Upper lobe of left lung (tissue), 6 donors: ENCODE data around the gene MYO1E. TPM values are rescaled to one million over a fixed set of nuclear protein-coding genes. Genes with fewer than 3 reads are reported as not detected.
A peak's percentile ranks its signal among the peaks of the same experiment; 100 is the strongest.

Experiments
- ATAC-seq, 2 donors: fragments of 200-7000 bp; cut with Tn5 transposase; one replicate each; pipeline ENCODE4 v1.9.1; 2022; ENCODE audit warnings: mild to moderate bottlenecking in 2 of 2, moderate library complexity in 2 of 2; ENCODE audit not compliant: low FRiP score in 2 of 2
- DNase-seq, 2 donors: peaks; one replicate each; pipeline ENCODE4 v3.0.0-alpha.2; 2019 to 2020
- H3K27ac ChIP-seq, 4 donors: fragments of 200-600 bp; sonication (generic); one replicate each; pipeline ENCODE4 v1.5.1; 2016 to 2019
- H3K27me3 ChIP-seq, 4 donors: fragments of 200-600 bp; sonication (generic); one replicate each; pipeline ENCODE4 v1.5.1; 2017 to 2019
- H3K36me3 ChIP-seq, 4 donors: fragments of 200-600 bp; sonication (generic); one replicate each; pipeline ENCODE4 v1.5.1; 2016 to 2019
- H3K4me1 ChIP-seq, 4 donors: fragments of 200-600 bp; sonication (generic); one replicate each; pipeline ENCODE4 v1.5.1; 2018 to 2019
- H3K4me3 ChIP-seq, 4 donors: fragments of 200-600 bp; sonication (generic); one replicate each; pipeline ENCODE4 v1.5.1; 2017 to 2019; ENCODE audit warnings: mild to moderate bottlenecking in 2 of 4, moderate library complexity in 1 of 4
- H3K9me3 ChIP-seq, 4 donors: fragments of 200-600 bp; sonication (generic); one replicate each; pipeline ENCODE4 v1.5.1; 2018 to 2019
- CTCF ChIP-seq, 6 experiments: fragments of 450-650 bp in 4 of 6; fragments of 200-600 bp in 2 of 6; sonication (generic) in 2 of 6; IDR thresholded peaks; one replicate each; pipeline ENCODE4 v1.5.1; 2016 to 2019; ENCODE audit warnings: antibody characterized with exemption in 6 of 6
- EP300 ChIP-seq, 4 donors: sonication (generic); formaldehyde crosslinking; IDR thresholded peaks; one replicate each; pipeline ENCODE4 v1.5.1; 2017; ENCODE audit warnings: antibody characterized with exemption in 4 of 4, control low read depth in 2 of 4
- POLR2A ChIP-seq, 4 donors: fragments of 450-650 bp; IDR thresholded peaks; one replicate each; pipeline ENCODE4 v1.5.1; 2016 to 2017; ENCODE audit warnings: antibody characterized with exemption in 4 of 4, mild to moderate bottlenecking in 2 of 4
- POLR2AphosphoS5 ChIP-seq, 2 donors: sonication (generic); formaldehyde crosslinking; IDR thresholded peaks; one replicate each; pipeline ENCODE4 v1.5.1; 2017; ENCODE audit warnings: antibody characterized with exemption in 2 of 2
- WGBS, 2 donors: methylation state at CpG; one replicate each; pipeline ENCODE4 v1.1.5; 2017 to 2018; 5-methylcytosine and 5-hydroxymethylcytosine counted together
- total RNA-seq, 6 donors: library from RNA; depleted of rRNA in 4 of 6; stranded (reverse); fragments of >200 nt in 4 of 6; gene quantifications; one replicate each; pipeline versions ENCODE4 v1.1.0 to v1.2.1, GENCODE V29; 2016 to 2021
- donor health status: DM: no; HTN: no; CAD: no; lungs with moderate emphysema.
- donor health status: DM: no; HTN: yes; CAD: no; lungs with severe emphysema.

The MYO1E gene
- total RNA-seq, 6 donors from 2014 or later: 39.7 to 161 (median 71.9) TPM

GRCh38 chr15:59236394-59236793, 136.3 kb downstream of the MYO1E start:
- no peaks in the 10 kb centered on the region for H3K9me3 ChIP-seq
- TF ChIP-seq EP300 (IDR thresholded peaks at IDR 0.05) (no peak), CTCF (IDR thresholded peaks at IDR 0.05) (no peak), POLR2A (IDR thresholded peaks at IDR 0.05) (no peak), POLR2AphosphoS5 (IDR thresholded peaks at IDR 0.05) (no peak)
- H3K27me3 ChIP-seq: no peaks in the 10 kb centered on the region
- H3K27ac ChIP-seq: peak overlapping the region in 1 of 4 donors; percentile 7
- ATAC-seq (no peak), DNase-seq (no peak)
- no peaks in the 10 kb centered on the region for H3K36me3 ChIP-seq
- no peak overlapping the region for H3K4me3 ChIP-seq
- peaks cover 0 to 7% (median 4%) of the 10 kb centered on the region in 4 donors for H3K4me1 ChIP-seq
- WGBS, 2 donors: 43 to 92% methylated on average over 1 of the region's 1 CpG

DNA sequence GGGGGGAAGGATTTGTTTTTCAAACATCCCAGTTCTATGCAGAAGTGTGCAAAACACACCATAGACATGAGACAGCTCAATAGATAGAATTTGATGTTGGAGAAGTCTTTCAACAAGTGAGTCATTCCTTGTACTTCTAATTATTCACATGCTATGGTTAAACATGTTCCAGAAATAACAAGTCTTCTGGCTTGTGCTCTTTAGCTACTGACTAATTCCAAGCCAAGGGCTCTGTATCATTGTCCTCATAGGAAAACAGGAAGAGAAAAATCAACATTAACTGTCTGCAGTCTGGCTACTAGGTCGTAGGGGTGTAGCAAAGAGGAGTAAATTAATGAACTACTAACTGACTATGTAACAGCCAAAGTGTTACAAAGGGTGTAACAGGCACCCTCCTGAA, 140.2 kb downstream of the MYO1E start:
- 27 to 41% methylated on average over 1 of the region's 1 CpG for WGBS, 2 donors
- DNase-seq: no peak
- no peak overlapping the region for H3K4me3 ChIP-seq
- H3K4me1 ChIP-seq: peaks cover 0 to 7% (median 4%) of the 10 kb centered on the region in 4 donors
- no peak overlapping the region for H3K27ac ChIP-seq
- no peak for TF ChIP-seq EP300 (IDR thresholded peaks at IDR 0.05)
- no peak for TF ChIP-seq CTCF (IDR thresholded peaks at IDR 0.05)
- TF ChIP-seq POLR2A (IDR thresholded peaks at IDR 0.05): no peak
- no peak for TF ChIP-seq POLR2AphosphoS5 (IDR thresholded peaks at IDR 0.05)
- no peaks in the 10 kb centered on the region for H3K36me3 ChIP-seq
- H3K9me3 ChIP-seq: no peaks in the 10 kb centered on the region
- ATAC-seq: peak in 1 of 2 donors; percentile 73
- H3K27me3 ChIP-seq: no peaks in the 10 kb centered on the region

DNA sequence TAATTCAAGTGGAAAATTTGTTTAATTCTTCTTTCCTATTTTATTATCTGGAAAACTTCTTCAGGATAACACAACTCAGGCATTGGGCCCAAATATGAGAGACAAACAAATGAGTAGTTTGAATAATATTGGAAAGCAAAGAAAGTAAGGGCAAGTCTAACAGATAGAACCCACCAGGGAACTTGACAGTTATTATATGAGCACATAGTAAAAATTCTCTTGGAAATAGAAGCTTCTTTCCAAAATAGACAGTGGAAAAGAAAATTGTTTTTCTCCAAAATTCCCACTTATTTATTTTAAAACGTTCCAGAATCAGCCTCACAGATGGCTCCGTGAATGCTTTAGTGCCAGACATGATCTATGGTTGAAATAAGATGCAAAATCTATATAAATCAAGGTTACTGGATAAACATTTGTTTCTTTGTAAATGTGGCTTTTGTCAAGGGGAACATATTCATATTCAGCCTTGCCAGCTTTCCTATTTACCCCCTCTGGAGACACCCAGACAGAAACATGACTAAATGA, 142.1 kb downstream of the MYO1E start:
- H3K9me3 ChIP-seq: no peaks in the 10 kb centered on the region
- WGBS, 2 donors: 69 to 83% methylated on average over 2 of the region's 2 CpGs
- no peak overlapping the region for H3K27ac ChIP-seq
- H3K36me3 ChIP-seq: peaks cover 0 to 9% (median 1%) of the 10 kb centered on the region in 4 donors
- ATAC-seq (no peak), DNase-seq (no peak)
- H3K27me3 ChIP-seq: no peaks in the 10 kb centered on the region
- no peak overlapping the region for H3K4me3 ChIP-seq
- H3K4me1 ChIP-seq: peaks cover 0 to 6% (median 2%) of the 10 kb centered on the region in 4 donors
- TF ChIP-seq POLR2A (IDR thresholded peaks at IDR 0.05) (no peak), POLR2AphosphoS5 (IDR thresholded peaks at IDR 0.05) (no peak)

DNA sequence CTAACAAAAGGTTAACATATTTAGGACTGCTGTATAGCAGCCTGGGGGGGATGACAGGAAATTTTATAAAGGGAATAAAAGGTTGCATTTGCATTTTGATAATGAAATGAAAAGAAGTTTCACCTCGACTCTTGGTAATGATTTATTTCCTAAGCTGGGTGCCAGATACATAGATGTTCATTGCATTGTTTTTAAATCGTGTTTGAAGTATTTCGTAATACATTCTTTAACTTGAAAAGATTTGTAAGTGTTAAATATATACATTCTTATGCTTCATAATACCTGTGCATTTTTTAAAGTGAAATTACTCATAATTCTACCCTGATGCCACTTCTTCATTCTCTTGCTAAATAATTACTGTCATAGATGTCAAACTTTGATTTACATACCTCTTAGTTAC, 143.2 kb downstream of the MYO1E start:
- no peak for DNase-seq
- no peak for ATAC-seq
- TF ChIP-seq EP300 (IDR thresholded peaks at IDR 0.05) (no peak), POLR2A (IDR thresholded peaks at IDR 0.05) (no peak), POLR2AphosphoS5 (IDR thresholded peaks at IDR 0.05) (no peak), CTCF (IDR thresholded peaks at IDR 0.05) (no peak)
- H3K27me3 ChIP-seq: no peaks in the 10 kb centered on the region
- WGBS, 2 donors: 65 to 73% methylated on average over 3 of the region's 3 CpGs
- no peak overlapping the region for H3K27ac ChIP-seq
- H3K9me3 ChIP-seq: no peaks in the 10 kb centered on the region
- peaks cover 0 to 10% (median 1%) of the 10 kb centered on the region in 4 donors for H3K36me3 ChIP-seq
- no peak overlapping the region for H3K4me3 ChIP-seq
- peaks cover 0 to 8% (median 4%) of the 10 kb centered on the region in 4 donors for H3K4me1 ChIP-seq

DNA sequence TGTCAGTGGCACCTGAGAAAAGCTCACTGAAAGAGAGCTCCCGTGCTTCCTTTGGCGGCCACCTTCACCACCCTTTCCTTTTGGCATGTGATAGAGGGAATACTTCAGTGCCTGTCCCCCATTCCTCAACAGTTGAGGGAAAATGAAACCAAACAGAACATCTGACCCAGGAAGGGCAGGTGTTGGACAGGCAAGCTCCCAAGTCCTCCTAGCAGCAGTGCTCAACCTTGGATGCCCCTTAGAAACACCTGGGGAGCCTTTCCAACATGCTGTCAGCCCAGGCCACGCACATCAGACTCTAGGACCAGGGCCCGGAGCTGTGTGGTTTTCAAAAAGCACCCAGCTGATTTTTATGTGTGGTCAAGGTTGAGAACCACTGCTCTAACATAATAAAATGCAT, 143.7 kb downstream of the MYO1E start:
- Histone ChIP-seq H3K27ac (no peak overlapping the region), H3K4me1 (peaks cover 0 to 8% (median 4%) of the 10 kb centered on the region in 4 donors), H3K9me3 (no peaks in the 10 kb centered on the region), H3K27me3 (no peaks in the 10 kb centered on the region), H3K36me3 (peaks cover 0 to 14% (median 2%) of the 10 kb centered on the region in 4 donors), H3K4me3 (no peak overlapping the region)
- DNase-seq (no peak), ATAC-seq (no peak)
- WGBS, 2 donors: 80 to 87% methylated on average over 4 of the region's 4 CpGs
- TF ChIP-seq POLR2A (IDR thresholded peaks at IDR 0.05) (no peak), CTCF (IDR thresholded peaks at IDR 0.05) (no peak), EP300 (IDR thresholded peaks at IDR 0.05) (no peak), POLR2AphosphoS5 (IDR thresholded peaks at IDR 0.05) (no peak)
